HL-60 (cell line): ENCODE data around the gene FN1.

Experiments used
- CTCF ChIP-seq: IDR thresholded peaks from one replicate; pipeline ENCODE4 v1.5.1; 2011; ENCODE audit warnings: low read length, control low read depth, inconsistent platforms; ENCODE audit not compliant: insufficient read depth
- GABPA ChIP-seq: IDR thresholded peaks from 2 replicates; pipeline ENCODE4 v1.6.1; 2012; ENCODE audit warnings: low read depth
- POLR2AphosphoS5 ChIP-seq: IDR thresholded peaks from 2 replicates; pipeline ENCODE4 v1.6.1; 2012; ENCODE audit warnings: low read depth
- REST ChIP-seq: IDR thresholded peaks from 2 replicates; pipeline ENCODE4 v1.6.1; 2012; ENCODE audit warnings: low read depth; ENCODE audit not compliant: insufficient replicate concordance

- no peak for TF ChIP-seq CTCF
- no peak for TF ChIP-seq POLR2AphosphoS5
- TF ChIP-seq REST: no peak
- no peak for TF ChIP-seq GABPA
Measured at GRCh38 chr2:215420471-215420935, 15.4 kb downstream of the FN1 start.
